DOHH2 (cell line): ENCODE measurements around the gene FGGY.
"Not testable (repeated sequence)": the region's sequence is repeated elsewhere in the genome, so short reads cannot be mapped to it uniquely, and the experiment has no call there.

Source experiments
- H3F3A ChIP-seq: fragments of 200-600 bp; sonication (generic), shearing (Covaris generic); 2 replicates; pipeline ENCODE4 v1.6.0; 2016; ENCODE audit warnings: antibody characterized with exemption, mild to moderate bottlenecking; ENCODE audit not compliant: control insufficient read depth, insufficient read depth
- H3K27ac ChIP-seq: fragments of 200-600 bp; sonication (generic); 2 replicates; pipeline ENCODE4 v1.5.1; 2014; ENCODE audit warnings: low read depth, mild to moderate bottlenecking, low read length, moderate library complexity
- H3K27me3 ChIP-seq: fragments of 200-600 bp; sonication (generic); 2 replicates; pipeline ENCODE4 v1.6.1; 2014; ENCODE audit warnings: mild to moderate bottlenecking, low read length, mixed read lengths; ENCODE audit not compliant: control insufficient read depth
- H3K36me3 ChIP-seq: fragments of 200-600 bp; sonication (generic); 2 replicates; pipeline ENCODE4 v1.6.1; 2014; ENCODE audit warnings: mild to moderate bottlenecking, low read length, moderate library complexity, mixed read lengths; ENCODE audit not compliant: control insufficient read depth
- H3K4me1 ChIP-seq: fragments of 200-600 bp; sonication (generic); 2 replicates; pipeline ENCODE4 v1.6.1; 2014; ENCODE audit warnings: mild to moderate bottlenecking, low read length, mixed read lengths; ENCODE audit not compliant: control insufficient read depth
- H3K4me2 ChIP-seq: fragments of 200-600 bp; sonication (generic); 2 replicates; pipeline ENCODE4 v1.6.0; 2014; ENCODE audit warnings: mild to moderate bottlenecking, low read length, moderate library complexity
- H3K4me3 ChIP-seq: fragments of 200-600 bp; sonication (generic); 2 replicates; pipeline ENCODE4 v1.5.1; 2014; ENCODE audit warnings: mild to moderate bottlenecking, low read length, mixed read lengths
- H3K79me2 ChIP-seq: fragments of 200-600 bp; sonication (generic); 2 replicates; pipeline ENCODE4 v1.6.1; 2014; ENCODE audit warnings: mild to moderate bottlenecking, low read length, mixed read lengths; ENCODE audit not compliant: control insufficient read depth
- H3K9me2 ChIP-seq: fragments of 200-600 bp; sonication (generic); replicated peaks from 2 replicates; pipeline ENCODE4 v1.6.1; 2014; ENCODE audit warnings: mild to moderate bottlenecking, low read length, mixed read lengths; ENCODE audit not compliant: control insufficient read depth
- H3K9me3 ChIP-seq: fragments of 200-600 bp; sonication (generic); 2 replicates; pipeline ENCODE4 v1.6.1; 2014; ENCODE audit warnings: antibody characterized with exemption, low read length, mixed read lengths; ENCODE audit not compliant: control insufficient read depth, insufficient read depth
- H4K20me1 ChIP-seq: fragments of 200-600 bp; sonication (generic); 2 replicates; pipeline ENCODE4 v1.6.0; 2014; ENCODE audit warnings: low read depth, mild to moderate bottlenecking, antibody characterized with exemption, low read length, moderate library complexity; ENCODE audit not compliant: control insufficient read depth, insufficient read depth
- CTCF ChIP-seq: fragments of 200-600 bp; sonication (generic); IDR thresholded peaks from one replicate; pipeline ENCODE4 v1.5.1; 2014; ENCODE audit warnings: antibody characterized with exemption, mild to moderate bottlenecking, low read depth, low read length; ENCODE audit not compliant: poor library complexity, severe bottlenecking
- EZH2phosphoT487 ChIP-seq: fragments of 200-600 bp; sonication (generic); IDR thresholded peaks from 2 replicates; pipeline ENCODE4 v1.6.1; 2017; ENCODE audit warnings: borderline replicate concordance, mild to moderate bottlenecking, antibody characterized with exemption, low read length, moderate library complexity, mixed read lengths

The FGGY gene

DNA sequence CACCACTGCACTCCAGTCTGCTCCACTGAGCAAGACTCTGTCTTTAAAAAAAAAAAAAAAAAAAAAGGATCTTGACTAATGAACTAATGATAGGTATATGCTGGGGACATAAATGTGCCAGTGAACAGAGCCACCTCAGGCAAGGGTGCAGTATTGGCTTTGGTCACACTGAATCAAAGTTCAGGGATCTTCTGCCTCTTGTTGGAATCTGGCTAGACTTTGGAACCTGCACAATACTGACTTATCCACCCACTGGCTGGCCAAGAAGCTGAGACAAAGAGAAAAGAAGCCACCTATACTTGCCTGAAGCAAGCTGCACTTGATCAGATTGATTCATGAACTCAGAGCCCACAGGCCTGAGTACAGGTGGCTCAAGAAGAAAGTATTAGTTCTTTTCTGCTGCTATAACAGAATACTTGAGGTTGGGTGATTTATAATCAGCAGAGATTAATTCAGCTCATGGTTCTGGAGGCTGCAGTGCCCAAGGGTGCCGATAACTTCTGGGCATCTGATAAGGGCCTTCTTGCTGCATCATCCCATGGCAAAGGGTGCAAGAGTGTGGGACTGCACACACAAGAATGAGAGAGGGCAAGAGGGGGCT, 172.0 kb downstream of the FGGY start:
- no peak for TF ChIP-seq CTCF
- TF ChIP-seq EZH2phosphoT487, result no peak
- H3F3A ChIP-seq, result no peaks in the 10 kb centered on the region
- no peaks in the 10 kb centered on the region for H3K9me3 ChIP-seq
- no peaks in the 10 kb centered on the region for H3K4me1 ChIP-seq
- no peaks in the 10 kb centered on the region for H3K36me3 ChIP-seq
- H3K27me3 ChIP-seq, result no peaks in the 10 kb centered on the region
- H3K27ac ChIP-seq, result no peak overlapping the region
- no peaks in the 10 kb centered on the region for H3K9me2 ChIP-seq
- no peak overlapping the region for H3K4me3 ChIP-seq
- H4K20me1 ChIP-seq, result no peaks in the 10 kb centered on the region
- H3K79me2 ChIP-seq, result no peaks in the 10 kb centered on the region
- H3K4me2 ChIP-seq, result no peak overlapping the region

GRCh38 chr1:59471991-59472570, 175.2 kb downstream of the FGGY start:
- not testable (repeated sequence) for H3K4me2 ChIP-seq, H3K4me3 ChIP-seq, H3F3A ChIP-seq, H3K4me1 ChIP-seq, H3K36me3 ChIP-seq, H3K9me2 ChIP-seq, H3K27ac ChIP-seq, H3K79me2 ChIP-seq, H3K27me3 ChIP-seq, H4K20me1 ChIP-seq, H3K9me3 ChIP-seq

DNA sequence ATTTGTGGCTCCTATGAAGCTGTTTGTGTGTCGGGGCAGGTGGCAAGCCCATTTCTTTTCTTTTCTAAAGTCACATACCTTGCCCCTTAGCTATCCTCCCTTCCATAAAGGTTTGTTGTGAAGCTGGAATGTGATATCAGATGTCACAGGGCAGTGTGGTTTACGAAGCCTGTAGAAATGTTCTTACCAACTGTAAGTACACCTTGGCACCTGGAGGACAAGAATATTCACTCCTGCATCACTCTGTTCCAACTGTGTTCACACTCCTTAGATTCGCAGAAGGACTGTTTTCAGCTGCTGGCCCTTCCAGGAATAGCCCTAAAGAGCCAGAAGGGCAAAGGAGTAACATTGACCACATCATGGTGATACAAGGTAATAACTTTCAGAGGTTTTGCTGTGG, 176.9 kb downstream of the FGGY start:
- Histone ChIP-seq H3K9me2 (no peaks in the 10 kb centered on the region), H3F3A (no peaks in the 10 kb centered on the region), H3K4me3 (no peak overlapping the region), H3K4me2 (no peak overlapping the region), H3K9me3 (no peaks in the 10 kb centered on the region), H3K4me1 (no peaks in the 10 kb centered on the region), H4K20me1 (no peaks in the 10 kb centered on the region), H3K27ac (no peak overlapping the region), H3K27me3 (no peaks in the 10 kb centered on the region), H3K79me2 (no peaks in the 10 kb centered on the region), H3K36me3 (no peaks in the 10 kb centered on the region)
- TF ChIP-seq EZH2phosphoT487 (no peak), CTCF (no peak)

DNA sequence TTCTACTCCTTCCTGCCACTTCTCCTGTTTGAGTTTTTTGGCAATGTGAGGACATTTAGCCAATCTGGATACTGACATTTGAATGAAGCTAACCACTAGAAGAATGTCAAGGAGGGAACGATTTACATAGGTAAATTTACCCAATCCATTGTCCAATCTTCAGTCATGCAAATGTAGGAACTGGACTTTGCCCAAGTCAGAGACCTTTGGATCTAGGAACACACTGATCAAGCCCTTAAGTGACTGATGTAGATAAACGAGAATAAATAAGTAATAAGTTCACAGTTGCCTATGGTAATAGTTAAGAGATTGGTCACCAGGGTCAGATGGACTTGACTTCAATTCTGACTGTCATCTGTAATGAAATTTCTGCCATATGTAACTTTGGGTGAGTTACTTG, 177.6 kb downstream of the FGGY start:
- Histone ChIP-seq H3K9me3 (no peaks in the 10 kb centered on the region), H3K27ac (no peak overlapping the region), H3K79me2 (no peaks in the 10 kb centered on the region), H3K4me1 (no peaks in the 10 kb centered on the region), H3K4me2 (no peak overlapping the region), H3K9me2 (no peaks in the 10 kb centered on the region), H4K20me1 (no peaks in the 10 kb centered on the region), H3K27me3 (no peaks in the 10 kb centered on the region), H3K36me3 (no peaks in the 10 kb centered on the region), H3F3A (no peaks in the 10 kb centered on the region), H3K4me3 (no peak overlapping the region)
- TF ChIP-seq EZH2phosphoT487, result no peak
- no peak for TF ChIP-seq CTCF
